ENCODE measurements around the gene AUTS2.

DNA sequence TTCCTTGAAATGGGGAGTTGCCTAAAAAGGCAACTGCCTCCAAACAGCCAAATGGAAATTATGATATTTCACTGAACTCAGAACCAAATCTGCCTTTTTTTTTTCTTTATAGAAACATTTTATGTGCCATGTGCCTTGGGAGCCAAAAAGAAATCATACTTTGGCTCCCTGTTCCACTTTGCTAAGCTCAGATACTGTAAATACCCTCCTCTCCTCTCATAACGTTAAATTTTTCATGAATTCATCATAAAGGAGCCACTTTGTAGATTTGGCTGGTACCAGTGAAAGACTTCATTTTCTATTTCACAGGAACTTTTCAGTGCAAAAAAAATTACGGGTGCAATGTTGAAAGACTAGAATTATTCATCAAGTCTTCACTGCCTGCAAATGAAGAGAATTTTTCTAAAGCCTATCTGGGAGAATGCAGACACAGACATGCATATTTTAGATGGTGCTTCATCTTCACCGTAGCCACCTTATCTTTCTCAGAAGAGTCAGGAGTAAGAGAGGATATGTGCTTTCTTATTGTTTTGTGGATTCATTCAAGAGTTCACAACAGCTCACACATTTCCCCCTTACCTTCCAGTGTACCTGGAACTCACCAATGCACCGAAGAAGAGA lies 791.4 kb downstream of the AUTS2 start:
- TF ChIP-seq, protein P1, sequence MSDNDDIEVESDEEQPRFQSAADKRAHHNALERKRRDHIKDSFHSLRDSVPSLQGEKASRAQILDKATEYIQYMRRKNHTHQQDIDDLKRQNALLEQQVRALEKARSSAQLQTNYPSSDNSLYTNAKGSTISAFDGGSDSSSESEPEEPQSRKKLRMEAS (CRISPR knock-in tag; IDR thresholded peaks at IDR 0.05), result no peak
- TF ChIP-seq CTCF (IDR thresholded peaks at IDR 0.05) (no peak), RELA (CRISPR knock-in tag; IDR thresholded peaks at IDR 0.05; ENCODE audit: borderline replicate concordance) (no peak), SP1 (CRISPR knock-in tag; conservative IDR thresholded peaks at IDR 0.05) (no peak), ESRRA (CRISPR knock-in tag; IDR thresholded peaks at IDR 0.05; ENCODE audit: borderline replicate concordance) (no peak), TCF7 (CRISPR knock-in tag; IDR thresholded peaks at IDR 0.05; ENCODE audit: low read depth) (no peak), ZNF263 (CRISPR knock-in tag; IDR thresholded peaks at IDR 0.05; ENCODE audit: low read depth) (no peak), USF2 (CRISPR knock-in tag; IDR thresholded peaks at IDR 0.05) (no peak), ATF6 (CRISPR knock-in tag; IDR thresholded peaks at IDR 0.05) (no peak)
- TF ChIP-seq, protein P2, sequence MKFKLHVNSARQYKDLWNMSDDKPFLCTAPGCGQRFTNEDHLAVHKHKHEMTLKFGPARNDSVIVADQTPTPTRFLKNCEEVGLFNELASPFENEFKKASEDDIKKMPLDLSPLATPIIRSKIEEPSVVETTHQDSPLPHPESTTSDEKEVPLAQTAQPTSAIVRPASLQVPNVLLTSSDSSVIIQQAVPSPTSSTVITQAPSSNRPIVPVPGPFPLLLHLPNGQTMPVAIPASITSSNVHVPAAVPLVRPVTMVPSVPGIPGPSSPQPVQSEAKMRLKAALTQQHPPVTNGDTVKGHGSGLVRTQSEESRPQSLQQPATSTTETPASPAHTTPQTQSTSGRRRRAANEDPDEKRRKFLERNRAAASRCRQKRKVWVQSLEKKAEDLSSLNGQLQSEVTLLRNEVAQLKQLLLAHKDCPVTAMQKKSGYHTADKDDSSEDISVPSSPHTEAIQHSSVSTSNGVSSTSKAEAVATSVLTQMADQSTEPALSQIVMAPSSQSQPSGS (CRISPR knock-in tag; IDR thresholded peaks at IDR 0.05; ENCODE audit: borderline replicate concordance, low read depth), result no peak
- TF ChIP-seq, protein P3, sequence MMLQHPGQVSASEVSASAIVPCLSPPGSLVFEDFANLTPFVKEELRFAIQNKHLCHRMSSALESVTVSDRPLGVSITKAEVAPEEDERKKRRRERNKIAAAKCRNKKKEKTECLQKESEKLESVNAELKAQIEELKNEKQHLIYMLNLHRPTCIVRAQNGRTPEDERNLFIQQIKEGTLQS (CRISPR knock-in tag; conservative IDR thresholded peaks at IDR 0.05), result no peak
